Stimulated activated CD4-positive, alpha-beta T cell treated with anti-CD3 and anti-CD28 coated beads, TNF-alpha, amount 100 ng/mL, for 48 hours (primary cell): Measurements from ENCODE around the gene MAGI2.
"Not testable (repeated sequence)": the region's sequence is repeated elsewhere in the genome, so short reads cannot be mapped to it uniquely, and the experiment has no call there.

ENCODE experiments used
- DNase-seq, 3 donors: peaks; one replicate each; pipeline ENCODE4 v3.0.0-alpha.2; 2020; ENCODE audit warnings: low read depth in 3 of 3

MAGI2 gene

DNA sequence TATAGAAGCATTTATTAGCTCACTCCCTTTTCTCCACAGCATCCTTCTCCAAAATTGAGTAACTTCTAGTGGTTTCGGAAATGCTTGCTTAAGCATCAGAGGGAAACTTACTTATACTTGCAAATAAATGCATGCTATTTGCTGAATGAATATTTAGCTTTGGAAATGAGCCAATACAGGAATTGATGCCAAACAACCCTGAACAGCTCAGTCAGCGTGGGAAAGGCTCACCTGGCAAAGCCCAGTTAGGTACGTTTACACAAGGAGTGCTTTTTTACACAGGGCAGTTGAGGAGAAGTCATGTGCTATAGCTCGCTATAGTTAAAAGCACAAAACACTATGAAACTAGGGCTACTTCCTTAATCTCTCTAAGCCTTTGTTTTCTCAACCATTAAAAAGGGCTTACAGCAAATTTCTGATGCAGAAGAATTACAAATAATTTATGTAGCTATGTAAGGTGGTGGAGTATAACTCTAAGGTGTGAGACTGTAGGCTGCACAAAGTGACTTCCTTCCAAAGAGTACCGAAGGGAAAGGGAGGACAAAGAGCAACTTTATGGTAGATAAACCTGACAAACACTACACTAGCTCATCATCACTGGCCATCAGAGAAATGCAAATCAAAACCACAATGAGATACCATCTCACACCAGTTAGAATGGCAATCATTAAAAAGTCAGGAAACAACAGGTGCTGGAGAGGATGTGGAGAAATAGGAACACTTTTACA lies 1156.7 kb downstream of the MAGI2 start:
- DNase-seq: no peak

DNA sequence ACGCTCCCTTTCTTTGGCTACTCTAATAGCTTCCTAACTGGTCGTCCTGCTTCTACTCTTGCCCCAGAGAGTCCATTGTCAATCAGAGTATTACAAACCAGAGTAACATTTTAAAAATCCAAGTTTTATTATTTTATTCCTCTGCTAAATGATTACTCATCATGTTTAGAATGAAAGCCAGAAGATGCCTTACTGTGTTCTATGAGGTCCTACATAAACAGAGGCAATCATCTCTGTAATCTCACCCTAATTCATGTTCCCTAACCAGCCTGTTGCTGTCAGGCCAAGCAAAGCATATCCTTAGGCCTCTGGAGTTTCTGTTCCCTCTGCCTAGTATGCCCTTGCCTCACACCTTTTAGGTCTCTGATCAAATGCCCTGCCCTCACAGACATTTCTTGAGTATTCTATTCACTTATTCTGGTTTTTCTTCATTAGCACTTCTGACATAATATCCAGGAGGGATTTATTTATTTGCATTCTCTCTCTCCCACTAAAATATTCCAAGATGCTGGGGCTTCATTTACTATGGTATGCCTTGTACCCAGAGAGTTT lies 1157.3 kb downstream of the MAGI2 start:
- no peak for DNase-seq

DNA sequence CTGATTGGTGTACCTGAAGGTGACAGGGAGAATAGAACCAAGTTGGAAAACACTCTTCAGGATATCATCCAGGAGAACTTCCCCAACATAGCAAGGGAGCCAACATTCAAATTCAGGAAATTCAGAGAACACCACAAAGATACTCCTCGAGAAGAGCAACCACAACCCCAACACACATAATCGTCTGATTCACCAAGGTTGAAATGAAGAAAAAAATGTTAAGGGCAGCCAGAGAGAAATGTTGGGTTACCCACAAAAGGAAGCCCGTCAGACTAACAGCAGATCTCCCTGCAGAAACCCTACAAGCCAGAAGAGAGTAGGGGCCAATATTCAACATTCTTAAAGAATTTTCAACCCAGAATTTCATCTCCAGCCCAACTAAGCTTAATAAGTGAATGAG lies 1164.0 kb downstream of the MAGI2 start:
- DNase-seq: not testable (repeated sequence)

DNA sequence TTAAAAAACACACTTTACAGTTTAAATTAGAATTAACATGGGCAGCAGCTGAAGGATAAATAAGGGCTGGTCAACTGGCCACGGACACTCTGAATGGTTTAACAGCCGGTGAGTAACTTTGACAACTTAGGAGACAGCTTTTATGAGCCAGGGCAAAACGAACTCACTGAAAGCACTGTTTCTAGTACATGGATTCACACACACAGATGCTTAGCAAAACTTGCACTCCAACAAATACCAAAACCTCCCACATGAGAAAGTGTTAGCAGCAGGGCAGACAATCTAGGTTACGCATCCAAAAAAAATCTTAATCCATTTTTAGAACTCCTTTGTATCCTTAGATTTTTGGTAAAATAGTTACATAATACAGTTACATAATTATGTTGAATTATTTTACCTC lies 1168.5 kb downstream of the MAGI2 start:
- no peak for DNase-seq

DNA sequence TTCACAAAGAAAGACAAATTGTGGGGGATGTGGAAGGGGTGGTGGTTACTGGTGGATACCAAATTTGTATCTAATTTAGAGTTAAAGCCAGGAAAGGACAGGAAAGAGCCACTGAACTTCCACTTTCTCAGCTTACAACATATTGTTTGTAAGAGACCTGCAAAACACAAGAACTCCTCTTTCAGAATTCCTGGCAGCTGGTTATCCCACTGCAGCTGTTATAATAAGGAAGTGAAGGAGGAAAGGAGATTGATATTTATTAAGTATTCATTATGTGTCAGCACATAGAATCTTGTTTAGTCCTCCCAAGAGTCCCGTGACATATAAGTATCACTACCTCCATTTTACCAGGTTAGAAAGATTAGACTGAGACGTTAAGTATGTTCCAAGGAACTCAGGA lies 1173.2 kb downstream of the MAGI2 start:
- DNase-seq: no peak

DNA sequence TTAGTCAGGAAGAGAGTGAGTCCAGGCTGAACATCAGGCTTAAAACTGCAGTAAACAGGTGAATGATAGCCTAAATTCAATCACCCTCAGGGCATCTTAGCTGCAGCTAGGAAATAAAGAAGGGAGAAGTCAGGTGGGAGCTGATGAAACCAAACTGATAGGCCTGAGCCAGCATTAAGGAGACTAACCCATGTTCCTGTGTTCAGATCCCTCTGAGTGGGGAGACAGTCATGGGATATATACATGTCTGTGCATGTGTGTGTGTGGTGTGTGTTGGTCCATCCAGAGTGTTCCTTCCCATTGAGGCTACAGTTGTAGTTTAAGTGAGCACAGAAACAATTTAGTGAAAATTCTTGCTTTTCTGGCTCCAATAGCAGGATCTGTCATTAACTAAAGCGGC lies 1174.0 kb downstream of the MAGI2 start:
- no peak for DNase-seq

DNA sequence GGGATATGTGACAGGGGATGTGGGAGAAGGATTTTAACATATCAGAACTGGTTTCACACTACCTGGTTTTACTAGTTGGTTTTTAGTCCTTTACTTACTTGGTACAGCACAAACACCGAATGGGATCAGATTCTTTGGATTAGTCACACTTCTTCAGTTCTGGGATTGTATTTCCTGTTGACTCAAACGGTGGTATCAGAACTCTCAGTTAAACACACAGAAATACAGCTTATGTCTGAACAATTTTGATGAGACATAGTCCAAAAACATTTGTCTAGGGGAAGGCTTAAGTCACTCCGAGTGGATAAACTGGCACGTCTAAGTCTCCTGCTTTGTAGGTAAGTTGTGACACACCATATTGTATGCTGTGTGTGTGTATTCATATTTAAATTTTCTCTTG lies 1174.4 kb downstream of the MAGI2 start:
- no peak for DNase-seq

DNA sequence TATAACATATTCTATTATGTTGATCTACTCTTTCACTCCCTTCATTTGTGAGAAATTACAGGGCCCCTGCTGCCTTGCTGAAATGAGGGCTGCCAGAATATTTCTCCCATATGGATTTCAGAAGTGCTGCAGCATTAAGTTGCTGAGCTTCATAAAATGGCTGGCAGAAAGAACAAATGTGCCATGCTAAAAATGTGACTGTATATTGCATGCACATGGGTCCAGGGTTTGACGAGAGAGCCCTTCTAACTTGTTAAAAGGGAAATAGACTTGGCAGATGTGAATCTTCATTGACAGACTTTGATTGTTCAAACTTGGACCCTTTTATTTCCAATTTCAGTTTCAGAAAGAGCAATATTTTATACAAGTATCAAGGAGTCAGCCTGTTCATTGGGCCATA lies 1186.3 kb downstream of the MAGI2 start:
- DNase-seq: no peak

DNA sequence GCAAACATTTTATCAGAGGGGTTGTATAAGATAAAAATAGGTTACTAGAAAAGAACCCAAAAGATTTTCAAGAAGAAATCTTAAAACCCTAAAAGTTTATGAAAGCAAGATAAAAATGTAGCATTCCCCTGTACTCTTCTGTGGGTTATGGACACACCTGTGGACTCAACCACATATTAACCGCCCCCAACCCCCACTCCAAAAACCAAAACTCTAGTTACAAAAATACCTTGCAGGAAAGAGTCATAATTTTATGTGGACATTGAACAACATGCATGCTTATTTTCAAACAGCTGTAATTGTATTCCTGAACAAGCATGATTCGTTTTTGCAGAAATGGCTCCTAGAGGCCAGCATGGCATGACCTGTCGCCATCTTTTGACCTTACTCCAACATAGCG lies 1188.0 kb downstream of the MAGI2 start:
- no peak for DNase-seq

DNA sequence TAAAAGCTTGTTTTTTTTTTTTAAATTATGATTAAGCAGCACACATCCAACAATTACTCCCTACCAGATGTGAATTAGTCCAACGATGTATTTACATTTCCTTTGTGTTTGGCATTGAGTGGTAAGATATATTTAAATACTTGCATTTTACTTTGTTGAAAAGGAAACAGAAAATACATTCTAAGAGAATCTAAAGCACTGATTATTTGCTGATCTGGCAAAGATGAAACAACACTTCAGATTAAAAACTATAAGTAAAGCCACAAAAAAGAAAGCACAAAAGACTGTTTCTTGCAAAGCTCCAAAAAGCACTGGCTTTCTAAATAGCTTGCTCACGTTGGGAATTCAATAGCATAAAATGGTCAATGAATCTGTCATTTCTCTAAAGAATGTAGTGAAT lies 1188.4 kb downstream of the MAGI2 start:
- DNase-seq: no peak

DNA sequence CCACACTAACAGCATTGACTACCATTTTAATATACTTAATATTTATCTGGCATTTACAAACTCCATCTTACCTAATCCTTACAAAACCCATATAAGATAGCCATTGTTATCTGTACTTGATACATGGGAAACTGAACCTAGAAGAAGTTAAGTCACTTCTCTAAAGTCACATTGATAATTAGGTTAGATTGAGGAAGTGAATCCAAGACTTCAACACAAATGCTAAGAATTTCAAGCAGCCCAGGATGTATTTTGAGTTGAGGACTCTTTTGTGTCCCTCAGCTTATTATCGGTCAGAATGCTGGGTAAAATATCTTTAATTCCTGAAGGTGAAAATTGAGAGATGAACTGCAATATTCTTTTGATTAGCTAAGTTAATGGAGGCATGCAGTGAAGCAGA lies 1189.4 kb downstream of the MAGI2 start:
- DNase-seq: no peak

DNA sequence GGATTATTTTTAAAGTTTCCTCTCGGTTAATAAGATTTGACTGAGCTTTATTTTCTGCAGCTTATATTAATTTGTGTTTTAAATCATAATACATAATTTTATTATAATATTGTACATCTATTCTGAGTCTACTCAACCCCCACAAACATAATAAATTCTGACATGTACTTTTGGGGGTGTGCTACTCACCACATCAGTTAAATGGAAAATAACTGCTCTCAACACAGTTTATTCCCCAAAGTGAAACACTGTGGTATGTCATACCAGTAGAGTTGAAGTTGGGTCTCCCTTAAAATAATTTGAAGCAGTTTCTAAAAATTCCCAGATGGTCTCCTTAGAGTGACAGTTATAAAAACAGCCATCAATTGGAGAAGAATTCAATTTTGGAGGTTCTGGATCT lies 1191.7 kb downstream of the MAGI2 start:
- DNase-seq: no peak

DNA sequence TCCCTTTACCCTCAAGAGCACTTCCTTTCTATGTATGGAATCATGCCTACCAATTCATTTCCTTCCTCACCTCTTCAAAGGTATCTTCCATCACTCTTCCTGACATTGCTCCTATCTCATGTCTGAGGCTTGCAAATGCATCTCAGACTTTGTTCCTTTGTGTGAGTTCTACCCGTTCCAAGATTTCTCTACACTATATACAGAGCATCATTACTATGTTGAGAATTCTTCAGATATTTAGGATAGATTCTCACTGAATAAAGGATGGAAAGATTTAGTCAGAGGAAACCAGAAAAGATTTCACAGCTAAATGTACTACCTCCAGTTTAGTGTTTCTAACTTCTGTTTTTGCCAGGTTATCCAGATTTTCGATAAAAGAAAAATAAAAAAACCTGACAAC lies 1192.2 kb downstream of the MAGI2 start:
- DNase-seq: no peak

DNA sequence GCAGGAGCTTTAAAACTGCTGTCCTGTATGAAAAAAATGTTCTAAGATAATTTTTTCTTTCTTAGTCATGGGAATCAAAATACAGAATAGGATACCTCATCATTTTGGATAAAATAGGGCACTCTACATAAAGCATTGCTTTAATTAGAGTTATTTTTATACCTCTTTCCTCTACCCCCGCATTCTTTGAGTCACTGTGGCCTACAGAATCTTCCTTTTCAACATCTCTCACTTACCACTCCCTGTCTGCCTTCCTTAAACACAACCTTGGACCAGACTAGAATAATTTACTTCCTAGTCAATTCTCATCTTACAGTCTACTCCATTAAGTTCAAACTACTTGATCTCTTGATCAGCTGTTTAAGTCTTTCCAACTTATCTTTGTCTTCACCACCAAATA lies 1192.6 kb downstream of the MAGI2 start:
- DNase-seq: no peak

DNA sequence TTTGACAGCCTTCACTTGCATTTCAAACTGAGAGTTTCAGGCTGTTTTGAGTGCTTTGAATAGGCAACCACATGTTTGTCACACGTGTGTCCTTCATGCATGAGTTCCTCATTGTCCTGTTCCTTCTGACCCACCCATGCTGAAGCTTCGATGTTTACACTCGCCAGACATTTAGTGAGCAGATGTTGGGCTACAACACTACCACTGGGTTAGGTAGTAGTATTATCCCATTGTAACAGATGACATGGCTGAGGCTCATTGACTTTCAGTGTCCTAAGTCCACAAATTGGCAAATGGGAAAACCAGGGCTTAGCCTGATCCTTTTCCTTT lies 1198.8 kb downstream of the MAGI2 start:
- DNase-seq: no peak

DNA sequence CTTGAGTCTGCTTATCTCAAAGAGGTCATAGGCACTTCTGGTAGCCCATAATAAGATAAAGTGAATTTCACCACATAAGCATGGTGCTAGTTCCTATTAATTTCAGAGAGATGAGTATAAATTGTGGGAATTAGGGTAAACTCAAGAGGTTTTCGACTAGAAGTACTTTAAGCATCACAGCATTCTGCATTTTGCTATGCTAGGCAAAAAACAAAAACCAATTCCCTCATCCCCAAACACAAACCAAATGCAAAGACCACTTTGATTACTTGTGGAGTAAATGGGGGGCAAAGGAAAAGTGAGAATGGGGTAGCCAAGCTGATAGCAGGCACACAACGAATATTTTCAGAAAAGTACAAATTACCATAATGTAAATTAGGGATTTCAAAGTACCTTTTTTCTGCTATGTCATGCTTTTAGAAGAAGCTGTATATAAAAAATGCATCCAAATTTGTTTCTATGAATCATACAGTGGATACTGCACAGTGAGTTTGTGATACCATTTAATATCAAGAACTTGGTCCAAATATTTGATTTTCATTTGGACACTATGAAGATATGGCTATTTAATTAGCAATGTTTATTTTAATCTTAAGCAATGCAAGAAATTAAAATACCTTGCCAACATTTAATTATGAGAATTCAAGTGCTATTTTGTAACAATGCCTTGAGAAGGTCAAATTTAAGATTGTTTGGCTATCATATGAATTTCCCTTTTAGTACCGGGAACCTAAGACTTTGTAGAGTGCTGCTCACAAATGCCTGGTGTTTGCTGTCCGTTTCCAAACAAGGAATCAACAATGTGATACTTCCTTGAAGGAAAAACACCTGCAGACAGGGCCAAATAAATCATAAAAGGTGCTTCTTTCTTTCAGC lies 1199.4 kb downstream of the MAGI2 start:
- DNase-seq: no peak

DNA sequence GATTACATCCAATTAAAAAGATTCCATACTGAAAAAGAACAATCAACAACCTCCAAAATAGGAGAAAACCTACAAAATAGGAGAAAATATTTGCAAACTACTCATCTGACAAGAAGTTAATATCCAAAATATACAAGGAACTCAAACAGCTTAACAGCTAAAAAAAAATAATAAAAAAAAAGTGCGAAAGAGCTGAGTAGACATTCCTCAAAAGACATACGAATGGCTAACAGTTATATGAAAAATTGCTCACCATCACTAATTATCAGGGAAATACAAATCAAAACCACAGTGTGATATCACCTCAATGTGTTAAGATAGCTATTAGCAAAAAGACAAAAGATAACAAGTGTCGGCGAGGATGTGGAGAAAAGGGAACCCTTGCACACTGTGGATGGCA lies 1204.6 kb downstream of the MAGI2 start:
- DNase-seq: no peak

DNA sequence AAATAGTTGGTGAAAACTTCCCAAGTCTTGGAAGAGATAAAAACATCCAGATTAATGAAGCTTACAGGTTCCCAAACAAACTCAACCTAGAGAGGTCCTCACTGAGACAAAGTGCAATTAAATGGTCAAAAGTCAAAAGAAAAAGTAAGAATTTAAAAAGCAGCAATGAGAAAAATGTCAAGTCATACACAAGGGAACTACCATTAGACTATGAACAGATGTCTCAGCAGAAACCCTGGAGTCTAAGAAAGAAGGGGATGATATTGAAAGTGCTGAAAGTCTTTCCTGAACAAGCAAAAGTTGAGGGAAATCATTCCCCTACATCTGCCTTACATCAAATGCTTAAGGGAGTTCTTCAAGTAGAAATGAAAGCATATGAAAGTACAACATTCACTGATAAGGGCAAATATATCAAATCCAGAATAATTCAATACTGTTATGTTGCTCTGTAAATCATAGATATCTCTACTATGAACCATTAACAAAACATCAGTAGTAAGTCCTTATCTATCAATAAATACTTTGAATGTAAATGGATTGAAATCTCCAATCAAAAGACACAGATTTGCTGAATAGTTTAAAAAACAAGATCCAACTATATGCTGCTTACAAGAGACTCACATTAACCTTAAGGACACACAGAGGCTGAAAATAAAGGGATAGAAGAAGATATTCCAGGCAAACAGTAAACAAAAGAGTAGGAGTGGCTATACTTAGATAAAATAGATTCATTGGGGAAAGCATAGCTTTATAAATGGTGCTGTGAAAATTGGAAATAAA lies 1205.4 kb downstream of the MAGI2 start:
- no peak for DNase-seq

DNA sequence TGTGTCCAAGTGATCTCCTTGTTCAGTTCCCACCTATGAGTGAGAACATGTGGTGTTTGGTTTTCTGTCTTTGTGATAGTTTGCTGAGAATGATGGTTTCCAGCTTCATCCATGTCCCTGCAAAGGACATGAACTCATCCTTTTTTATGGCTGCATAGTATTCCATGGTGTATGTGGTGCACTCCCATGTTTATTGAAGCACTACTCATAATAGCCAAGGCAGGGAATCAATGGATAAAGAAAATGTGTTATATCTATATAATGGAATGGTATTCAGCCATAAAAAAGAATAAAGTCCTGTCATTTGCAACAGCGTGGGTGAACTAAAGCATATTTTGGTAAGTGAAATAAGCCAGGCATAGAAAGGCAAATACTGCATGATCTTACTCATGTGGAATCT lies 1213.3 kb downstream of the MAGI2 start:
- DNase-seq: not testable (repeated sequence)

DNA sequence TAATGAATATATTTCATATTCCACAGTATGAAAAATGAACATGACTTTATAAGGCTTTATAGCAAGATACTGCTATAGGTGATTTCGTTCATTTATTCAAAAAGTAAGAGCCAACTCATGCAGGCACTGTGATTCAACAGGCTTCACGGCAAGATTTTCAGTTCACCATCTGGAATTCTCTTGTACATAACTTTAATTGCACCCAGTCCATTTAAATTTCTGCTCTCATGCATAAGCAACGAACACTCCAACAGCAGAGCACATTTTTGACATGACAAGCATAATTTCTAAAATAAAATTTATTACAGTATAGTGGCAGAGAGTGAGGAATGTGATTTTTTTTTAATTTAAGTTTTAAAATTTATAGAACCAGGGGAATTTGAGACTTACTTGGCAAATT lies 1218.8 kb downstream of the MAGI2 start:
- no peak for DNase-seq

DNA sequence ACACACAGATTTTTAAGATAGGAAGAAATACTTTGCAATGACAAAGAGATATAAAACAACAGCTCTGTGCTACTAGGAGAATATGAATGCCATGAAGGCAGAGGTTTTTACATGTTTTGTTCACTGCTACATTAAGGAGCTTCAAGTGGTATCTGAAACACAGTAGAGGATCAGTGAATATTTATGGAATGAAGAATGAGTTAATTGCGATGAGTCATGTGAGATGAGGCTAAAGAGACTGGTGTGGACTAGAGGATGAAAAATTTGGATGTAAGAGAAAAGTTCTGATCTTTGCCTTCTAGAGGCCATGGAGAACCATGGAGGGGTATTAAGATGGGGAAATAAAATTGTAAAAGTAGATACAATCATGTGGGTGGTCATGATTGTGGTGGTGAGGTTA lies 1220.7 kb downstream of the MAGI2 start:
- DNase-seq: no peak

DNA sequence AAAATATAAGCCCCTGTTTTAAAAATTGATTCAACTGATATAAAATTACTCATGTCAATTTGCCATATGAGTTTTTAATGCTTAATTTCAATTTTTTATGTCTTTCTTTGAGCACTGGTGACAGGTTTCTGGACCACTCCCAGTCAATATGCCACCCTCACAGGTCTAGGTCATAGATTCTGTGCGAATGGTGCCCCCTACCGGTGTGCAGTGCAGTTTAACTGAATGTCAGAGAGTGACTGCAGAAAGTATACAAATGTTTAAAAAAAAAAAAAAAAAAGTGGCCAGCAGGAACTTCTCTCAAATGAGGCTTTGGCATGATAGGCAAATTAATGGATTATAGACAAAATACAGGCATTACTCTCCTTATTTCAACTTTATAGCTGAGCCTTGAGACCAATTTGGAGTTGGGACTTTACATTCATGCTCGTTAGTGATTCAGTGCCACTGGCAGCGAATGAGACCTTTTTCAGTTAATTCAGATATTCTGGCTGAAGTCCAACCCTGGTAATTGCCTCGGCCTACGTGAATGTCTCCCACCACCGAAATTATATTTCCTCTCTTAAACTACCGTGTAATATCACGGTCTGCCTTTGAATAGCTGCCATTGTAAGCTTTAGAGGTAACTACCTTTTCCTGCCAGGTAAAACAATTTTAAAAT lies 1227.3 kb downstream of the MAGI2 start:
- peak in 2 of 3 donors; percentile 5 to 7 for DNase-seq
